Muscle of arm (tissue), 12 donors: ENCODE measurements around the gene C2orf42. TPM values are rescaled to one million over a fixed set of nuclear protein-coding genes. Genes with fewer than 3 reads are reported as not detected.
"Not testable (repeated sequence)": the region's sequence is repeated elsewhere in the genome, so short reads cannot be mapped to it uniquely, and the experiment has no call there.

Experiments
- DNase-seq: peaks from one replicate; pipeline ENCODE4 v3.0.0-alpha.2; 2013
- polyA plus RNA-seq, 12 donors: library from polyadenylated mRNA; unstranded; fragments of 120-200 nt; gene quantifications; one replicate each; pipeline ENCODE4 v1.2.1, GENCODE V29; 2013; ENCODE audit not compliant: insufficient read length in 12 of 12

The C2orf42 gene
- polyA plus RNA-seq, 12 donors, result 7.5 to 12.9 (median 9.7) TPM; not detected in 1

GRCh38 chr2:70181363-70181956 is 9.4 kb downstream of the C2orf42 start:
- no peak for DNase-seq

- no peak for DNase-seq
Observed at GRCh38 chr2:70173520-70173919, 17.3 kb downstream of the C2orf42 start.

- not testable (repeated sequence) for DNase-seq
Observed at GRCh38 chr2:70169654-70170245, 21.1 kb downstream of the C2orf42 start.

- DNase-seq, result no peak
Observed at GRCh38 chr2:70161069-70161534, 29.7 kb downstream of the C2orf42 start.

GRCh38 chr2:70160545-70160944 is 30.3 kb downstream of the C2orf42 start:
- DNase-seq, result no peak

- DNase-seq, result not testable (repeated sequence)
Observed at GRCh38 chr2:70149130-70149686, 41.6 kb downstream of the C2orf42 start.

- not testable (repeated sequence) for DNase-seq
Observed at GRCh38 chr2:70148211-70148760, 42.5 kb downstream of the C2orf42 start.

- no peak for DNase-seq
Observed at GRCh38 chr2:70145851-70146739, 44.7 kb downstream of the C2orf42 start.

GRCh38 chr2:70145144-70145490 is 45.7 kb downstream of the C2orf42 start:
- no peak for DNase-seq

GRCh38 chr2:70144443-70145143 is 46.2 kb downstream of the C2orf42 start:
- no peak for DNase-seq

GRCh38 chr2:70143314-70144150 is 47.3 kb downstream of the C2orf42 start:
- peak; percentile 64 for DNase-seq

- DNase-seq, result peak; percentile 100
Observed at GRCh38 chr2:70142590-70143313, 48.1 kb downstream of the C2orf42 start.

GRCh38 chr2:70141902-70142589 is 48.8 kb downstream of the C2orf42 start:
- DNase-seq, result no peak

- DNase-seq, result peak; percentile 67
Observed at GRCh38 chr2:70141212-70141901, 49.5 kb downstream of the C2orf42 start.

GRCh38 chr2:70140791-70141211 is 50.0 kb downstream of the C2orf42 start:
- DNase-seq, result no peak

GRCh38 chr2:70134323-70134983 is 56.4 kb downstream of the C2orf42 start:
- DNase-seq, result not testable (repeated sequence)

GRCh38 chr2:70133491-70134322 is 57.1 kb downstream of the C2orf42 start:
- DNase-seq, result no peak
